IMR-90 (cell line): ENCODE results near the gene SEMA3G.

Experiments
- BHLHE40 ChIP-seq: fragments of 150-350 bp; IDR thresholded peaks from 2 replicates; pipeline ENCODE4 v1.6.1; 2016; ENCODE audit warnings: mild to moderate bottlenecking, low read depth, low read length
- CEBPB ChIP-seq: IDR thresholded peaks from 2 replicates; pipeline ENCODE4 v1.6.1; 2012; ENCODE audit warnings: low read depth, low read length, improper control_type of control experiment
- CHD1 ChIP-seq: IDR thresholded peaks from 2 replicates; pipeline ENCODE4 v1.6.1; 2012; ENCODE audit warnings: low read depth, low read length, improper control_type of control experiment
- CTCF ChIP-seq: conservative IDR thresholded peaks from 2 replicates; pipeline ENCODE4 v1.5.1; 2012; ENCODE audit warnings: mild to moderate bottlenecking, low read depth, low read length, improper control_type of control experiment
- MAFK ChIP-seq: IDR thresholded peaks from 2 replicates; pipeline ENCODE4 v1.6.1; 2012; ENCODE audit warnings: low read depth, low read length, improper control_type of control experiment
- MAZ ChIP-seq: IDR thresholded peaks from 2 replicates; pipeline ENCODE4 v1.6.1; 2012; ENCODE audit warnings: low read depth, mild to moderate bottlenecking, low read length, improper control_type of control experiment, moderate library complexity, borderline replicate concordance
- NFE2L2 ChIP-seq: fragments of 150-350 bp; IDR thresholded peaks from 2 replicates; pipeline ENCODE4 v1.6.1; 2016; ENCODE audit warnings: low read depth, mild to moderate bottlenecking, low read length
- POLR2A ChIP-seq: IDR thresholded peaks from 2 replicates; pipeline ENCODE4 v1.6.1; 2012; ENCODE audit warnings: mild to moderate bottlenecking, low read depth, low read length
- RAD21 ChIP-seq: IDR thresholded peaks from 2 replicates; pipeline ENCODE4 v1.6.1; 2012; ENCODE audit warnings: low read length, improper control_type of control experiment
- RFX5 ChIP-seq: IDR thresholded peaks from 2 replicates; pipeline ENCODE4 v1.8.0; 2012; ENCODE audit warnings: low read depth, mild to moderate bottlenecking, low read length, moderate library complexity
- SMC3 ChIP-seq: fragments of 150-350 bp; IDR thresholded peaks from 2 replicates; pipeline ENCODE4 v1.6.1; 2016; ENCODE audit warnings: low read depth, mild to moderate bottlenecking, antibody characterized with exemption, low read length, moderate library complexity
- TF ChIP-seq, protein P1 (sequence below): fragments of 150-350 bp; IDR thresholded peaks from 2 replicates; pipeline ENCODE4 v1.6.1; 2017; ENCODE audit warnings: mild to moderate bottlenecking, antibody characterized with exemption, low read length, low read depth

DNA sequence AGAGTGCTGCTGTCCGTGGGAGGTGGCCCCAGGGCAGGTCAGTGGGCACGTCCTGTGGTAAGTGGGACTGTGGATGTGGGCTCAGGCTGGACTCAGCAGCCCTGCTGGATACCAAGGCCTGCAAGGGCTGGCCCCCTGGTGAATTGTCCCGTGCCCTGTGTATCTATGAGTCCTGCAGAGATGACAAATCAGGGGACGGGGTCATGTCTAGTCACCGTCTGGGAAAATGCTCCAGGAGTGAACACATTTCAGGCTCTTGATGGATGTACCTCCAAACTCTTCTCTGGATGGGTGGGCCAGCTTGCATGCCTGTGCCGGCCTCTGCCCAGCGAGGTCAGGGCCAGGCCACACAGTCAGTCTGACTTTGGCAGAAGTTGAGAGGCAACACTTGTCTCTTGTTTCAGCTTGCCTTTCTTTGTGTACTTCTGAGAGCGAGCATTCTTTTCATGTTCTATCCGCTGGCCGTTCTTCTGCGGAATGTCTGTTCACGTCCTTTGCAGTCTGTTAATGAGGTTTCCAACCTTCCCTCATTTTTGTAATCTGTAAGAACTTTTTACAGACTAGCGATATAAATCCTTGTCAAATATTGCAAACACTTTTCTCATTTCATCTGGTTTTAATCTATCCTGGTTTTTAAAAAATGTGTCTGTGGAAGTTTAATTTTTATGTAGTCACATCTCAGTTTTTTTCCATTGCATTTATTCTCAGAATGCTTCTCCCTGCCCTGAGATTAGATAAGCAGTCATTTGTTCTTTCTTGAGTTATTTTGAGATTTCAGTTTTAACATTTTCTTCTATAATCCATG lies 38.9 kb upstream of the SEMA3G start:
- TF ChIP-seq CEBPB (no peak), CTCF (no peak), POLR2A (no peak), NFE2L2 (no peak), RAD21 (no peak), MAFK (no peak), MAZ (no peak), SMC3 (no peak), BHLHE40 (peak; percentile 74), CHD1 (no peak), RFX5 (no peak)
- TF ChIP-seq, protein P1, sequence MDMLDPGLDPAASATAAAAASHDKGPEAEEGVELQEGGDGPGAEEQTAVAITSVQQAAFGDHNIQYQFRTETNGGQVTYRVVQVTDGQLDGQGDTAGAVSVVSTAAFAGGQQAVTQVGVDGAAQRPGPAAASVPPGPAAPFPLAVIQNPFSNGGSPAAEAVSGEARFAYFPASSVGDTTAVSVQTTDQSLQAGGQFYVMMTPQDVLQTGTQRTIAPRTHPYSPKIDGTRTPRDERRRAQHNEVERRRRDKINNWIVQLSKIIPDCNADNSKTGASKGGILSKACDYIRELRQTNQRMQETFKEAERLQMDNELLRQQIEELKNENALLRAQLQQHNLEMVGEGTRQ: no peak
